Inflammatory macrophage treated with lipopolysaccharide for 4 hours (primary cell): ENCODE data around the gene HRAS.

Experiments
- DNase-seq: peaks from one replicate; pipeline ENCODE4 v3.0.0-alpha.2; 2020

Gene HRAS

GRCh38 chr11:567011-567628 lies 31.7 kb upstream of the HRAS start:
- DNase-seq = no peak

- DNase-seq = no peak
These were observed 30.6 kb upstream of the HRAS start for GRCh38 chr11:565921-566509.

- no peak for DNase-seq
These were observed 28.6 kb upstream of the HRAS start for GRCh38 chr11:563812-564578.

GRCh38 chr11:563066-563811 lies 27.9 kb upstream of the HRAS start:
- DNase-seq = no peak

- no peak for DNase-seq
These were observed 26.8 kb upstream of the HRAS start for GRCh38 chr11:562046-562645.

GRCh38 chr11:561148-562003 lies 26.0 kb upstream of the HRAS start:
- no peak for DNase-seq

GRCh38 chr11:560305-561147 lies 25.1 kb upstream of the HRAS start, which contains the start of the genes LMNTD2 and RASSF7:
Gene LMNTD2 (minus strand): TSS chr11:560738. CDS start chr11:560716, 22 bp downstream.
Gene RASSF7 (plus strand): TSS chr11:560970. CDS start chr11:561769, 799 bp downstream.
- DNase-seq = peak; percentile 91

- no peak for DNase-seq
These were observed 24.4 kb upstream of the HRAS start for GRCh38 chr11:559712-560304.

GRCh38 chr11:559020-559620 lies 23.7 kb upstream of the HRAS start:
- no peak for DNase-seq

GRCh38 chr11:558503-558902 lies 23.1 kb upstream of the HRAS start:
- DNase-seq = no peak

- DNase-seq = no peak
These were observed 22.2 kb upstream of the HRAS start for GRCh38 chr11:557328-558132.

- DNase-seq = no peak
These were observed 21.4 kb upstream of the HRAS start for GRCh38 chr11:556662-557256.

GRCh38 chr11:555780-556661 lies 20.6 kb upstream of the HRAS start:
- DNase-seq = no peak

GRCh38 chr11:555227-555779 lies 19.9 kb upstream of the HRAS start:
- no peak for DNase-seq

- DNase-seq = no peak
These were observed 19.3 kb upstream of the HRAS start for GRCh38 chr11:554428-555226.

- DNase-seq = no peak
These were observed 18.6 kb upstream of the HRAS start for GRCh38 chr11:553988-554340.
